Measurements from ENCODE around the gene PCNX2. TPM values are rescaled to one million over a fixed set of nuclear protein-coding genes. Genes with fewer than 3 reads are reported as not detected.

PCNX2 gene
- total RNA-seq, 3 donors from 2014 or later (not counting 1 experiment from before 2014, with no cell fraction given), result 12.9 to 25.8 (median 16.0) TPM

- Histone ChIP-seq H3K36me3 (ENCODE audit: control insufficient read depth, insufficient read depth, low read length) (no peaks in the 10 kb centered on the region), H3K4me3 (ENCODE audit: low read length) (no peak overlapping the region), H3K27ac (ENCODE audit: low read length) (peak overlapping the region; percentile 62), H3K9me3 (ENCODE audit: control insufficient read depth, insufficient read depth, low read length) (peaks cover 4% of the 10 kb centered on the region), H3K4me1 (ENCODE audit: control insufficient read depth, insufficient read depth, low read length) (peaks cover 16% of the 10 kb centered on the region), H3K27me3 (ENCODE audit: control insufficient read depth, insufficient read depth, low read length) (no peaks in the 10 kb centered on the region)
- 28% methylated on average over 9 of the region's 9 CpGs for WGBS (ENCODE audit: insufficient coverage)
- DNase-seq, result peak in 1 of 2 donors; percentile 22
- no peak for TF ChIP-seq CTCF (IDR thresholded peaks at IDR 0.05)
- peaks cover 11 to 16% of the 10 kb centered on the region in 2 donors for H3K4me1 Mint-ChIP-seq
- peak overlapping the region; percentile 80 to 83 for H3K27ac Mint-ChIP-seq
- peak in 2 of 3 donors; percentile 22 to 44 for ATAC-seq
- no peak overlapping the region for H3K4me3 Mint-ChIP-seq
- H3K9me3 Mint-ChIP-seq, result no peaks in the 10 kb centered on the region
- H3K27me3 Mint-ChIP-seq (ENCODE audit: low read depth in 2 of 2), result peaks cover 7 to 17% of the 10 kb centered on the region in 2 donors
- intact Hi-C loops (cut with micrococcal nuclease), result no loop called here
- no peaks in the 10 kb centered on the region for H3K36me3 Mint-ChIP-seq
Measured at GRCh38 chr1:232943679-232944252, 351.8 kb downstream of the PCNX2 start.

GRCh38 chr1:232942413-232943294 is 352.9 kb downstream of the PCNX2 start:
- ATAC-seq (no peak), DNase-seq (no peak)
- Histone ChIP-seq H3K4me3 (ENCODE audit: low read length) (no peak overlapping the region), H3K27ac (ENCODE audit: low read length) (no peak overlapping the region), H3K9me3 (ENCODE audit: control insufficient read depth, insufficient read depth, low read length) (peaks cover 4% of the 10 kb centered on the region), H3K36me3 (ENCODE audit: control insufficient read depth, insufficient read depth, low read length) (no peaks in the 10 kb centered on the region), H3K4me1 (ENCODE audit: control insufficient read depth, insufficient read depth, low read length) (peaks cover 16% of the 10 kb centered on the region), H3K27me3 (ENCODE audit: control insufficient read depth, insufficient read depth, low read length) (no peaks in the 10 kb centered on the region)
- Mint-ChIP-seq H3K4me3 (no peak overlapping the region), H3K27ac (no peak overlapping the region), H3K4me1 (peaks cover 11 to 16% of the 10 kb centered on the region in 2 donors), H3K27me3 (ENCODE audit: low read depth in 2 of 2) (peaks cover 11 to 27% of the 10 kb centered on the region in 2 donors), H3K9me3 (no peaks in the 10 kb centered on the region), H3K36me3 (no peaks in the 10 kb centered on the region)
- WGBS (ENCODE audit: insufficient coverage), result 96% methylated on average over 8 of the region's 8 CpGs
- intact Hi-C loops (cut with micrococcal nuclease), result no loop called here
- no peak for TF ChIP-seq CTCF (IDR thresholded peaks at IDR 0.05)

- intact Hi-C loops (cut with micrococcal nuclease), result no loop called here
- Mint-ChIP-seq H3K4me1 (peaks cover 11 to 16% of the 10 kb centered on the region in 2 donors), H3K36me3 (no peaks in the 10 kb centered on the region), H3K27ac (no peak overlapping the region), H3K9me3 (no peaks in the 10 kb centered on the region), H3K4me3 (no peak overlapping the region), H3K27me3 (ENCODE audit: low read depth in 2 of 2) (peaks cover 15 to 40% of the 10 kb centered on the region in 2 donors)
- no peak for TF ChIP-seq CTCF (IDR thresholded peaks at IDR 0.05)
- Histone ChIP-seq H3K36me3 (ENCODE audit: control insufficient read depth, insufficient read depth, low read length) (no peaks in the 10 kb centered on the region), H3K9me3 (ENCODE audit: control insufficient read depth, insufficient read depth, low read length) (peaks cover 4% of the 10 kb centered on the region), H3K27me3 (ENCODE audit: control insufficient read depth, insufficient read depth, low read length) (no peaks in the 10 kb centered on the region), H3K4me1 (ENCODE audit: control insufficient read depth, insufficient read depth, low read length) (peaks cover 16% of the 10 kb centered on the region), H3K27ac (ENCODE audit: low read length) (no peak overlapping the region), H3K4me3 (ENCODE audit: low read length) (no peak overlapping the region)
- ATAC-seq (no peak), DNase-seq (no peak)
- WGBS (ENCODE audit: insufficient coverage), result 86% methylated on average over 1 of the region's 1 CpG
Measured at GRCh38 chr1:232940262-232940661, 355.3 kb downstream of the PCNX2 start.

Data from natural killer cell (primary cell).